ENCODE results near the gene HTR1D. TPM values are rescaled to one million over a fixed set of nuclear protein-coding genes. Genes with fewer than 3 reads are reported as not detected.

The HTR1D gene
- total RNA-seq, 5 donors from 2014 or later (not counting 1 experiment from before 2014, with no cell fraction given) = not detected

DNA sequence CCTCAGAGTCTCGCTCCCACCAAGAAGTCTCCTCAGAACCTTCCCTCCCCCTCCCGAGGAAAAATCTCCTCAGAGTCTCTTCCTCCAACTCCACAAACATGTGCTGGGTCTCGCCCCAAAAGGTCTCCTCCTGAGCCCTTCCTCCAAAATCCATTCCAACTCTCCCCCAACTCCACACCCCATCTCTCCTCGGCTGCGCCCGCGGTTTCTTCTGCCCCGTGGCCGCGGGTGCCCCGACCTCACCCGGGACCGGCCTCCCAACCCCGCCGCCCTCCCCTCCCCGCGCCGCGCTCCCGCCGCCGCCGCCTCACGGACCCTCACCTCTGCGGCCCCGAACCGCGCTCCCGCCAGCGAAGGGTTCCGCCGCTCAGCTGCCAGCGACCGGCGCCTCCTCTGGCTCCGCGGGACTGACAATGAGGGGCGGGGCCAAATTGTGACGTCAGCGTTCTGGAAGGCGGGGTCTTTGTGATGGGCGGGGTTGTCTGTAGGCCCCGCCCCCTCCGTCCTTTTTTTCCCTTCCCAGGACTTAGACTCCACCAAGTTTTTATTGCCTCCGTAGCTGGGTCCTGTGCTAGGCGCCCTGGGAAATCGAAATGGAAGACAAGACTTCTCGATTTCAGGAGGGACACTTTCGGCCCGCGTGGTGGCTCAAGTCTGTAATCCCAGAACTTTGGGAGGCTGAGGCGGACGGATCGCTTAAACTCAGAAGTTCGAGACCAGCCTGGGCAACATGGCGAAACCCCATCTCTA lies 48.7 kb downstream of the HTR1D start, which contains the start of gene LUZP1:
Gene LUZP1, minus strand, starts transcription at position 412 of the 750 bp plus-strand sequence.
- Mint-ChIP-seq H3K4me3 (peak within 1 kb of the TSS; percentile 93 to 96 (median 94)), H3K4me1 (peaks cover 38 to 47% (median 38%) of the 10 kb centered on the region in 3 donors), H3K27ac (peak within 1 kb of the TSS; percentile 86 to 89), H3K27me3 (no peaks in the 10 kb centered on the region), H3K9me3 (no peaks in the 10 kb centered on the region), H3K36me3 (peaks cover 2% of the 10 kb centered on the region)
- H3K4me3 ChIP-seq (ENCODE audit: control insufficient read depth in 1 of 2, extremely low read depth in 1 of 2, low read length in 1 of 2) = peak within 1 kb of the TSS; percentile 84 to 93
- peak; percentile 48 to 88 (median 80) for DNase-seq
- H3K27ac ChIP-seq (ENCODE audit: low read length) = peak within 1 kb of the TSS; percentile 63
- H3K9me3 ChIP-seq = no peaks in the 10 kb centered on the region
- ChIA-PET CTCF (interaction anchor here in 1 of 2 donors (0.6 to 1.6 kb wide), 4 partner anchors 9 to 65 kb away, joined by 3 to 4 read pairs (median 4); no protein-coding TSS in a partner anchor), POLR2A (interaction anchor here in 1 of 2 donors (0.6 to 1.5 kb wide), 2 partner anchors 58 to 68 kb away, joined by 3 to 5 read pairs; no protein-coding TSS in a partner anchor)
- no peaks in the 10 kb centered on the region for H3K36me3 ChIP-seq (ENCODE audit: control insufficient read depth in 2 of 2, extremely low read depth in 1 of 2, insufficient read depth in 1 of 2, low read length in 1 of 2)
- H3K27me3 ChIP-seq (replicated peaks in 1 of 2; ENCODE audit: control insufficient read depth in 2 of 2, extremely low read depth in 1 of 2, insufficient read depth in 2 of 2, low read length in 1 of 2) = peaks cover 0 to 7% of the 10 kb centered on the region in 2 experiments
- 7% methylated on average over 46 of the region's 56 CpGs for WGBS (ENCODE audit: insufficient coverage)
- ATAC-seq (replicated peaks in 1 of 4) = peak; percentile 84 to 89 (median 86)
- H3K4me1 ChIP-seq (ENCODE audit: control insufficient read depth in 1 of 2, extremely low read depth in 1 of 2, insufficient read depth in 2 of 2, low read length in 2 of 2) = peaks cover 6 to 20% of the 10 kb centered on the region in 2 experiments

DNA sequence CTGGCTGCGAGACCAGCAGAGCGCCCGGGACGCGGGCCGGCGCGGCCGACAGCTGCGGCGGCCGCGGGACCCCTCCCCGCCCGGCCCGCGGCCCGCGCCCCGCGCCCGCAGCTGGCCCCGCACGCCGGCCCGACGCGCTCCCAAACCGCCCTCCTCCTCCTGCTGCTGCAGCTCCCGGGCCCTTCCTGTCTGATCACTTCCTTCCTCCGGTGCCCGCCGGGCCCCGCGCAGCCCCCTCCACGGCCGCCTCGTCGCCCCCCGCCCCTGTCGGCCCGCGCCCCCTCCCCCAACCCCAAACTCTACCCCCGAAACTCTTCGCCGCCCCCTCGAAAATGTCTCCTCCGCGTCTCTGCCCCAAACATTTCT lies 49.2 kb downstream of the HTR1D start:
- H3K9me3 Mint-ChIP-seq = no peaks in the 10 kb centered on the region
- POLR2A ChIA-PET = interaction anchor here in 1 of 2 donors (0.6 to 1.5 kb wide), 3 partner anchors 14 to 68 kb away, joined by 3 to 5 read pairs (median 5); no protein-coding TSS in a partner anchor
- DNase-seq = peak in 11 of 35 experiments; percentile 3 to 57 (median 15)

GRCh38 chr1:23167353-23168078 lies 49.8 kb downstream of the HTR1D start:
- H3K4me1 ChIP-seq (ENCODE audit: control insufficient read depth in 1 of 2, extremely low read depth in 1 of 2, insufficient read depth in 2 of 2, low read length in 2 of 2) = peaks cover 6 to 20% of the 10 kb centered on the region in 2 experiments
- Mint-ChIP-seq H3K9me3 (no peaks in the 10 kb centered on the region), H3K4me1 (peaks cover 38 to 49% (median 39%) of the 10 kb centered on the region in 3 donors), H3K27me3 (no peaks in the 10 kb centered on the region), H3K36me3 (peaks cover 3% of the 10 kb centered on the region), H3K27ac (peak overlapping the region; percentile 49 to 66), H3K4me3 (peak overlapping the region; percentile 93 to 96 (median 94))
- ChIA-PET CTCF (interaction anchor here in 1 of 2 donors (0.7 to 2.1 kb wide), 3 partner anchors 18 to 68 kb away, joined by 4 to 5 read pairs (median 5); no protein-coding TSS in a partner anchor), POLR2A (interaction anchor here in 1 of 2 donors (0.6 to 1.5 kb wide), 3 partner anchors 15 to 67 kb away, joined by 3 to 5 read pairs (median 5); no protein-coding TSS in a partner anchor)
- DNase-seq (peak in 24 of 35 experiments; percentile 4 to 55 (median 28)), ATAC-seq (replicated peaks in 1 of 4) (peak; percentile 31 to 39 (median 35))
- H3K27me3 ChIP-seq (replicated peaks in 1 of 2; ENCODE audit: control insufficient read depth in 2 of 2, extremely low read depth in 1 of 2, insufficient read depth in 2 of 2, low read length in 1 of 2) = peaks cover 0 to 7% of the 10 kb centered on the region in 2 experiments
- WGBS (ENCODE audit: insufficient coverage) = 2% methylated on average over 40 of the region's 45 CpGs
- no peak overlapping the region for H3K27ac ChIP-seq (ENCODE audit: low read length)
- H3K9me3 ChIP-seq = no peaks in the 10 kb centered on the region
- H3K36me3 ChIP-seq (ENCODE audit: control insufficient read depth in 2 of 2, extremely low read depth in 1 of 2, insufficient read depth in 1 of 2, low read length in 1 of 2) = no peaks in the 10 kb centered on the region
- H3K4me3 ChIP-seq (ENCODE audit: control insufficient read depth in 1 of 2, extremely low read depth in 1 of 2, low read length in 1 of 2) = peak overlapping the region; percentile 77 to 84

More for the DNA sequence above, 49.2 kb downstream of the HTR1D start:
- Mint-ChIP-seq H3K27me3 (no peaks in the 10 kb centered on the region), H3K36me3 (peaks cover 3% of the 10 kb centered on the region), H3K4me1 (peaks cover 38 to 49% (median 39%) of the 10 kb centered on the region in 3 donors), H3K27ac (peak overlapping the region; percentile 86 to 89), H3K4me3 (peak overlapping the region; percentile 93 to 96 (median 94))
- peaks cover 0 to 7% of the 10 kb centered on the region in 2 experiments for H3K27me3 ChIP-seq (replicated peaks in 1 of 2; ENCODE audit: control insufficient read depth in 2 of 2, extremely low read depth in 1 of 2, insufficient read depth in 2 of 2, low read length in 1 of 2)
- CTCF ChIA-PET = interaction anchor here in 1 of 2 donors (0.7 to 2.1 kb wide), 2 partner anchors 17 to 49 kb away, joined by 5 read pairs; no protein-coding TSS in a partner anchor
- H3K27ac ChIP-seq (ENCODE audit: low read length) = peak overlapping the region; percentile 63
- H3K4me3 ChIP-seq (ENCODE audit: control insufficient read depth in 1 of 2, extremely low read depth in 1 of 2, low read length in 1 of 2) = peak overlapping the region; percentile 84 to 93
- under 1% methylated on average over 35 of the region's 49 CpGs for WGBS (ENCODE audit: insufficient coverage)
- H3K4me1 ChIP-seq (ENCODE audit: control insufficient read depth in 1 of 2, extremely low read depth in 1 of 2, insufficient read depth in 2 of 2, low read length in 2 of 2) = peaks cover 6 to 20% of the 10 kb centered on the region in 2 experiments
- H3K9me3 ChIP-seq = no peaks in the 10 kb centered on the region
- no peaks in the 10 kb centered on the region for H3K36me3 ChIP-seq (ENCODE audit: control insufficient read depth in 2 of 2, extremely low read depth in 1 of 2, insufficient read depth in 1 of 2, low read length in 1 of 2)
- ATAC-seq (replicated peaks in 1 of 4) = peak; percentile 42 to 70 (median 64)

DNA sequence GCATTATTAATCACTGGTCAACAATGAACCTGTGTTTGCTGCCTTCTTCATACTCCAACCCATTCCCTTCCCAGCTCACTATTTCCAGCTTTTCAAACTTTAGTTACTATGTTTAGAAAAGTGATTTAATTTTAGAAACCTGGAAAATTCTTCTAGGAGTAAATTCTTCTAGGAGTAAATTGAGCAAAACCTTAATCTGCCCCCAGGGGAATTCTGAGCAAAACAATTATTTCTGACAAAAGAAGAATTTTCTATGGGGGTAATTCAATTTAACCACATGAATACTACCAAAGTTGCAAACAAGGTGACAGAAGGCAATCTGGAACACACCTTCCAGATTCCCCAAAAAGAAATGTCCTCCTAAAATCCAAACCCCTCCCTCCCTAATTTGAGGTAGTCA lies 50.4 kb downstream of the HTR1D start:
- Mint-ChIP-seq H3K27ac (no peak overlapping the region), H3K27me3 (no peaks in the 10 kb centered on the region), H3K4me1 (peaks cover 41 to 49% (median 41%) of the 10 kb centered on the region in 3 donors), H3K4me3 (peak overlapping the region; percentile 83 to 94 (median 85)), H3K9me3 (no peaks in the 10 kb centered on the region), H3K36me3 (peaks cover 3% of the 10 kb centered on the region)
- Histone ChIP-seq H3K4me3 (ENCODE audit: control insufficient read depth in 1 of 2, extremely low read depth in 1 of 2, low read length in 1 of 2) (peak overlapping the region in 1 of 2 donors; percentile 77), H3K27me3 (replicated peaks in 1 of 2; ENCODE audit: control insufficient read depth in 2 of 2, extremely low read depth in 1 of 2, insufficient read depth in 2 of 2, low read length in 1 of 2) (peaks cover 0 to 7% of the 10 kb centered on the region in 2 experiments), H3K36me3 (ENCODE audit: control insufficient read depth in 2 of 2, extremely low read depth in 1 of 2, insufficient read depth in 1 of 2, low read length in 1 of 2) (no peaks in the 10 kb centered on the region), H3K9me3 (no peaks in the 10 kb centered on the region), H3K4me1 (ENCODE audit: control insufficient read depth in 1 of 2, extremely low read depth in 1 of 2, insufficient read depth in 2 of 2, low read length in 2 of 2) (peaks cover 6 to 20% of the 10 kb centered on the region in 2 experiments), H3K27ac (ENCODE audit: low read length) (no peak overlapping the region)
- POLR2A ChIA-PET = no interaction called here
- DNase-seq (no peak), ATAC-seq (replicated peaks in 1 of 4) (no peak)
- CTCF ChIA-PET = interaction anchor here in 1 of 2 donors (1.3 to 2.1 kb wide), 2 partner anchors 48 to 68 kb away, joined by 4 to 5 read pairs; no protein-coding TSS in a partner anchor

DNA sequence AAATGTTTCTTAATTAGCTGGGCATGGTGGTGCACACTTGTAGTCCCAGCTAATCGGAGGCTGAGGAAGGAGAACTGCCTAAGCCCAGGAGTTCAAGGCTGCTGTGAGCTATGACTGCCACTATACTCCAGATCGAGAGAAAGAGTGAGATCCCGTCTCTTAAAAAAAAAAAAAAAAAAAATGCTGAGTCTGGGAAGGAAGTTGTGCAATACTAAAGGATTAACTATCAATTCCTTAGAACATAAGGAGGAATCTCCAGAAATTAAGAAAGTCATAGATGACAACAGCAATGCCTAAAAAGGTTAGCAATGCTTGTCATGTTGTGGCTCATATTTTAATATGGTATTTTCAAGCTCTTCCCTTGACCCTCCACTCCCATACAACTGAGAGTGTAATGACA lies 53.9 kb downstream of the HTR1D start:
- CTCF ChIA-PET = interaction anchor here in 1 of 2 donors (0.6 to 1.3 kb wide), 3 partner anchors 20 to 216 kb away, joined by 3 to 5 read pairs (median 5); no protein-coding TSS in a partner anchor
- POLR2A ChIA-PET = interaction anchor here in 1 of 2 donors (0.6 to 0.7 kb wide), 2 partner anchors 51 to 1760 kb away, joined by 3 to 8 read pairs; no protein-coding TSS in a partner anchor
- no peak for DNase-seq
- ATAC-seq (replicated peaks in 1 of 4) = no peak
- H3K27ac Mint-ChIP-seq = no peak overlapping the region
- H3K4me1 Mint-ChIP-seq = peaks cover 36 to 50% (median 42%) of the 10 kb centered on the region in 3 donors
- peaks cover 5% of the 10 kb centered on the region for H3K36me3 Mint-ChIP-seq
- Histone ChIP-seq H3K9me3 (no peaks in the 10 kb centered on the region), H3K27ac (ENCODE audit: low read length) (no peak overlapping the region), H3K4me1 (ENCODE audit: control insufficient read depth in 1 of 2, extremely low read depth in 1 of 2, insufficient read depth in 2 of 2, low read length in 2 of 2) (peaks cover 0 to 9% of the 10 kb centered on the region in 2 experiments), H3K36me3 (ENCODE audit: control insufficient read depth in 2 of 2, extremely low read depth in 1 of 2, insufficient read depth in 1 of 2, low read length in 1 of 2) (no peaks in the 10 kb centered on the region), H3K27me3 (replicated peaks in 1 of 2; ENCODE audit: control insufficient read depth in 2 of 2, extremely low read depth in 1 of 2, insufficient read depth in 2 of 2, low read length in 1 of 2) (peaks cover 0 to 4% of the 10 kb centered on the region in 2 experiments), H3K4me3 (ENCODE audit: control insufficient read depth in 1 of 2, extremely low read depth in 1 of 2, low read length in 1 of 2) (no peak overlapping the region)
- H3K27me3 Mint-ChIP-seq = no peaks in the 10 kb centered on the region
- H3K4me3 Mint-ChIP-seq = no peak overlapping the region
- no CpG with 5 or more reads among the region's 3 CpGs for WGBS (ENCODE audit: insufficient coverage)
- H3K9me3 Mint-ChIP-seq = no peaks in the 10 kb centered on the region

All from T-cell (primary cell).